ENCODE data around the gene CDC20. TPM values are rescaled to one million over a fixed set of nuclear protein-coding genes. Genes with fewer than 3 reads are reported as not detected.
"Not testable (repeated sequence)": the region's sequence is repeated elsewhere in the genome, so short reads cannot be mapped to it uniquely, and the experiment has no call there.

CDC20 gene
- total RNA-seq, 4 donors from 2014 or later = 0.38 to 3.0 (median 1.6) TPM

- no peak for TF ChIP-seq CTCF (IDR thresholded peaks at IDR 0.05)
- DNase-seq (ENCODE audit: low spot score) (no peak), ATAC-seq (ENCODE audit: low FRiP score) (no peak)
These were observed 33.9 kb downstream of the CDC20 start for GRCh38 chr1:43392702-43393101.

DNA sequence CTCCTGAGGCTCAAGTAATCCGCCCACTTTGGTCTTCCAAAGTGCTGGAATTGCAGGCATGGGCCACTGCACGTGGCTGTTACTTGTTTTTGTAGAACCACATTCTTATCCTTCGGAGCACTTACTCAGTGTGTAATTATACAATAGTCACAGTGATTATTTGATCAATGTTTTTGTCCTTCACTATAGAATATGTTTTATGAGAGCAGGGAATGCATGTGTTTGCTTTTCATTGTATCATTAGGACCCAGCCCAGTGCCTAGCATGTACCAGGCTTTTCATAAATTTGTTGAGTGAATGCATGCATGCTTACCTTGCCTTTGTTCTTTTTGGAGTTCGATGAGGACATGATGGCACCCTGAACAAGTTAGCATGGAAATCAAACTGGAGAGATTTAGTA lies 36.7 kb downstream of the CDC20 start:
- DNase-seq (ENCODE audit: low spot score) = no peak
- ATAC-seq (ENCODE audit: low FRiP score) = no peak
- no peak for TF ChIP-seq CTCF (IDR thresholded peaks at IDR 0.05)

DNA sequence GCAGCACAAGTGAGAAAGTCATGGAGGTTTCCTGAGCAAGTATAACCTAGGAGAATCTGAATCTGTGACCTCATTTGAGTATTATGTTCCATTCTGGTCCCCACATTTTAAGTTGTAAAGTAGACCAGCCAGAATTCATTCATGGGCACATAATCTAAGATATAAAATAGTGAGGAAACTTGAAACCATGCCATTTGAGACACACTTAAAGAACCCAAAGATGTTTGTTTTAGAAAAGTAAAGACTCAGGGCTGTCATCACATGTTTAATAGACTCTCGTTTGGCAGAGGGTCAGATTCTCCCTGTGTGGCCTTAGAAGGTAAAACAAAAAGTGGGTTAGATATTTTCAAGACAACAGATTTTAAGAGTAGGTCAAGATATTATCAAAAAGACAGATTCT lies 37.3 kb downstream of the CDC20 start:
- ATAC-seq (ENCODE audit: low FRiP score) (no peak), DNase-seq (ENCODE audit: low spot score) (no peak)
- no peak for TF ChIP-seq CTCF (IDR thresholded peaks at IDR 0.05)

- no peak for TF ChIP-seq CTCF (IDR thresholded peaks at IDR 0.05)
- no peak for ATAC-seq (ENCODE audit: low FRiP score)
These were observed 39.4 kb downstream of the CDC20 start for GRCh38 chr1:43398227-43398626.

GRCh38 chr1:43400441-43400840 lies 41.7 kb downstream of the CDC20 start:
- not testable (repeated sequence) for ATAC-seq (ENCODE audit: low FRiP score); DNase-seq (ENCODE audit: low spot score)

More at GRCh38 chr1:43398227-43398626, 39.4 kb downstream of the CDC20 start:
- DNase-seq (ENCODE audit: low spot score) = no peak

DNA sequence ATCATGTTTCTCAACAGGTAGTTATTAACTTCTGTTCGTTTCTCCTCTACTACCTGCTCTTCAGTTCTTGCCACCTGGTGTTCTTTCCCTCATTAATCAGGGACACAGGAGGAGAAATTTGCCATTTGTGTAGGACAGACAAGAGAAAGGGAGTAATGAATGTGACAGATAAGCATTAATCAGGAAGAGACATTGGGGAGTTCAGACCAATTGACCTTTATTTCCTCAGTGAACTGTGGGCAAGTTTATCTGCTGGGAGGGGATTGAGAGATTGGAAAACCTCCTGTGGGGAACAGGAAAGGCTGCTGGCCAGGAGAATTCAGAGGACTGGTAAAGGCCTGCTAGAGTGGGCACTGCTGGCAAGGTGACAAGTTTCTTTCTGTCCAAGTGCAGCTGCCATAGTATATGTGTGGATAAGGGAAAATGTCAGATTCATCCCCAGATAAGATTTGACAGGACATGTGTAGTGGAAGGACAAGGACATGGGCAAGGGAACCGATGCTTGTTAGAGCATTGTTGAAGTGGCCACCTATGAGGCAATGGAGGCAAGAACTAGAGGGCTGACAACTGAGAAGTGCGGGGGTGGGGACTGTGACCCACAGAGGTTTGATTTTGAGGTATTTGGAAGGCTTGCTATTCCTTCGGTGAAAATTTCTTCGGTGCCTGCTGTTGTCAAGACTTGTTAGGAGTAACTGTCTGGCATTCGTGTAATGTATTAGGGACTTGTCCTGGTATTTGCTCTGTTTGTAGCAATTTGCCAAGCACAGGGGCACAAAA lies 43.5 kb downstream of the CDC20 start:
- DNase-seq (ENCODE audit: low spot score) (no peak), ATAC-seq (ENCODE audit: low FRiP score) (no peak)
- no peak for TF ChIP-seq CTCF (IDR thresholded peaks at IDR 0.05)

DNA sequence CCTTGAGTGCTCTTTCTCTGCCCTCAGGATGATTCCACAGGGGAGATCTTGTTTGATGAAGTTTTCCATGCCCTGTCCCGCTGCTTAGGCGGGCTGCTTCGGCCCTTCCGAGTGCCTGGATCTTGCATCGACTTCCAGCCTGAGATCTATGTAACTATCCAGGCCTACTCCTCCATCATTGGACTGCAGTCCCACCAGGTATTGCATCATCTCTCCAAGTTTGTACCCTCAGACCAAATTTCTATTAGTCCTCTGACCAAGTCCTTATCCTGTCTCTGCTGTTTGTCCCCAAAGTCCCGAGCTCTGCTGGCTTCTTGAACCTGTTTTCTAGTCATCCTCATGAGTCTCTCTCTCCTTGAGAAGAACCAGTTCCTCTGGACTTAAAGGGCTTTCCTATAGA lies 45.6 kb downstream of the CDC20 start:
- ATAC-seq (ENCODE audit: low FRiP score) (no peak), DNase-seq (ENCODE audit: low spot score) (no peak)
- no peak for TF ChIP-seq CTCF (IDR thresholded peaks at IDR 0.05)
